Tibial nerve (tissue), 4 donors: ENCODE measurements around the gene BFSP1.

Experiments used
- EP300 ChIP-seq, 2 donors: sonication (generic); formaldehyde crosslinking; IDR thresholded peaks; one replicate each; pipeline ENCODE4 v1.6.1; 2017; ENCODE audit warnings: antibody characterized with exemption in 2 of 2, mild to moderate bottlenecking in 1 of 2
- POLR2A ChIP-seq, 2 donors: fragments of 450-650 bp; IDR thresholded peaks; one replicate each; pipeline ENCODE4 v1.6.1; 2017; ENCODE audit warnings: antibody characterized with exemption in 2 of 2, mild to moderate bottlenecking in 2 of 2, moderate library complexity in 2 of 2
- TF ChIP-seq, protein P1 (sequence below), 5 experiments: fragments of 200-600 bp in 3 of 5; fragments of 450-650 bp in 2 of 5; sonication (generic) in 3 of 5; IDR thresholded peaks; one replicate each; pipeline ENCODE4 v1.5.1; 2016 to 2019; ENCODE audit warnings: antibody characterized with exemption in 5 of 5, mild to moderate bottlenecking in 3 of 5, moderate library complexity in 2 of 5

- TF ChIP-seq, protein P1, sequence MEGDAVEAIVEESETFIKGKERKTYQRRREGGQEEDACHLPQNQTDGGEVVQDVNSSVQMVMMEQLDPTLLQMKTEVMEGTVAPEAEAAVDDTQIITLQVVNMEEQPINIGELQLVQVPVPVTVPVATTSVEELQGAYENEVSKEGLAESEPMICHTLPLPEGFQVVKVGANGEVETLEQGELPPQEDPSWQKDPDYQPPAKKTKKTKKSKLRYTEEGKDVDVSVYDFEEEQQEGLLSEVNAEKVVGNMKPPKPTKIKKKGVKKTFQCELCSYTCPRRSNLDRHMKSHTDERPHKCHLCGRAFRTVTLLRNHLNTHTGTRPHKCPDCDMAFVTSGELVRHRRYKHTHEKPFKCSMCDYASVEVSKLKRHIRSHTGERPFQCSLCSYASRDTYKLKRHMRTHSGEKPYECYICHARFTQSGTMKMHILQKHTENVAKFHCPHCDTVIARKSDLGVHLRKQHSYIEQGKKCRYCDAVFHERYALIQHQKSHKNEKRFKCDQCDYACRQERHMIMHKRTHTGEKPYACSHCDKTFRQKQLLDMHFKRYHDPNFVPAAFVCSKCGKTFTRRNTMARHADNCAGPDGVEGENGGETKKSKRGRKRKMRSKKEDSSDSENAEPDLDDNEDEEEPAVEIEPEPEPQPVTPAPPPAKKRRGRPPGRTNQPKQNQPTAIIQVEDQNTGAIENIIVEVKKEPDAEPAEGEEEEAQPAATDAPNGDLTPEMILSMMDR (IDR thresholded peaks at IDR 0.05), result no peak
- no peak for TF ChIP-seq POLR2A (IDR thresholded peaks at IDR 0.05)
- TF ChIP-seq EP300 (IDR thresholded peaks at IDR 0.05), result no peak
Measured at GRCh38 chr20:17452441-17452840, 78.7 kb downstream of the BFSP1 start.
